ENCODE results near the gene COL26A1. TPM values are rescaled to one million over a fixed set of nuclear protein-coding genes. Genes with fewer than 3 reads are reported as not detected.

COL26A1 gene
- total RNA-seq, 2 donors from 2014 or later, result not detected

GRCh38 chr7:101517304-101517703 lies 154.6 kb downstream of the COL26A1 start:
- no peak for ATAC-seq
- no peak for DNase-seq
- intact Hi-C loops (cut with DNase I), result no loop called here

- intact Hi-C loops (cut with DNase I), result no loop called here
- DNase-seq, result no peak
Measured at GRCh38 chr7:101518336-101518735, 155.7 kb downstream of the COL26A1 start.

GRCh38 chr7:101519324-101520023 lies 156.8 kb downstream of the COL26A1 start:
- ATAC-seq, result no peak
- DNase-seq, result no peak
- intact Hi-C loops (cut with DNase I), result no loop called here

More at GRCh38 chr7:101518336-101518735, 155.7 kb downstream of the COL26A1 start:
- ATAC-seq, result no peak

GRCh38 chr7:101521430-101521925 lies 158.8 kb downstream of the COL26A1 start:
- no peak for ATAC-seq
- intact Hi-C loops (cut with DNase I), result no loop called here

GRCh38 chr7:101522021-101522420 lies 159.3 kb downstream of the COL26A1 start:
- no peak for ATAC-seq
- no peak for DNase-seq
- intact Hi-C loops (cut with DNase I), result no loop called here

More at GRCh38 chr7:101521430-101521925, 158.8 kb downstream of the COL26A1 start:
- DNase-seq, result no peak

GRCh38 chr7:101527844-101528667 lies 165.4 kb downstream of the COL26A1 start:
- intact Hi-C loops (cut with DNase I), result no loop called here
- ATAC-seq (peak; percentile 46 to 71), DNase-seq (no peak)

GRCh38 chr7:101529560-101529959 lies 166.9 kb downstream of the COL26A1 start:
- DNase-seq (no peak), ATAC-seq (no peak)
- intact Hi-C loops (cut with DNase I), result no loop called here

GRCh38 chr7:101531726-101532357 lies 169.2 kb downstream of the COL26A1 start:
- ATAC-seq, result no peak
- DNase-seq, result no peak
- intact Hi-C loops (cut with DNase I), result no loop called here

- no peak for DNase-seq
- intact Hi-C loops (cut with DNase I), result no loop called here
- no peak for ATAC-seq
Measured at GRCh38 chr7:101532400-101533102, 169.9 kb downstream of the COL26A1 start.

- no peak for ATAC-seq
- intact Hi-C loops (cut with DNase I), result no loop called here
Measured at GRCh38 chr7:101533103-101533465, 170.4 kb downstream of the COL26A1 start.

GRCh38 chr7:101534015-101534803 lies 171.5 kb downstream of the COL26A1 start:
- intact Hi-C loops (cut with DNase I), result no loop called here
- ATAC-seq (no peak), DNase-seq (no peak)

More at GRCh38 chr7:101533103-101533465, 170.4 kb downstream of the COL26A1 start:
- no peak for DNase-seq

GRCh38 chr7:101534873-101535272 lies 172.2 kb downstream of the COL26A1 start:
- intact Hi-C loops (cut with DNase I), result loop anchor here (5.0 kb wide), 2 partner anchors 168 to 173 kb away; partner anchors contain the start of gene COL26A1 (in 1 of the 2)
- ATAC-seq, result no peak
- no peak for DNase-seq

- intact Hi-C loops (cut with DNase I), result loop anchor here (5.0 kb wide), 2 partner anchors 168 to 173 kb away; partner anchors contain the start of gene COL26A1 (in 1 of the 2)
- DNase-seq (no peak), ATAC-seq (peak in 1 of 2 donors; percentile 16)
Measured at GRCh38 chr7:101535351-101535751, 172.7 kb downstream of the COL26A1 start.

GRCh38 chr7:101536232-101536631 lies 173.6 kb downstream of the COL26A1 start:
- ATAC-seq (peak; percentile 24 to 30), DNase-seq (no peak)
- intact Hi-C loops (cut with DNase I), result loop anchor here (5.0 kb wide), 2 partner anchors 169 to 174 kb away; partner anchors contain the start of gene COL26A1 (in 1 of the 2)

GRCh38 chr7:101536668-101537067 lies 174.0 kb downstream of the COL26A1 start:
- no peak for DNase-seq
- intact Hi-C loops (cut with DNase I), result loop anchor here (5.0 kb wide), 2 partner anchors 169 to 174 kb away; partner anchors contain the start of gene COL26A1 (in 1 of the 2)

GRCh38 chr7:101537205-101537604 lies 174.5 kb downstream of the COL26A1 start:
- peak; percentile 38 to 42 for ATAC-seq
- intact Hi-C loops (cut with DNase I), result loop anchor here (5.0 kb wide), 2 partner anchors 170 to 175 kb away; partner anchors contain the start of gene COL26A1 (in 1 of the 2)
- no peak for DNase-seq

More at GRCh38 chr7:101536668-101537067, 174.0 kb downstream of the COL26A1 start:
- ATAC-seq, result no peak

- intact Hi-C loops (cut with DNase I), result loop anchor here (5.0 kb wide), 2 partner anchors 171 to 176 kb away; partner anchors contain the start of gene COL26A1 (in 1 of the 2)
- ATAC-seq (no peak), DNase-seq (no peak)
Measured at GRCh38 chr7:101537935-101538595, 175.4 kb downstream of the COL26A1 start.
